Esophagus (tissue), 2 donors: ENCODE measurements around the gene NPRL2. TPM values are rescaled to one million over a fixed set of nuclear protein-coding genes. Genes with fewer than 3 reads are reported as not detected.
A peak's percentile ranks its signal among the peaks of the same experiment; 100 is the strongest.

Experiments used
- H3K27ac ChIP-seq, 2 donors: one replicate each; pipeline ENCODE4 v1.5.1; 2013; ENCODE audit warnings: low read depth in 2 of 2, mild to moderate bottlenecking in 2 of 2, inconsistent platforms in 1 of 2, low read length in 1 of 2, moderate library complexity in 1 of 2
- H3K27me3 ChIP-seq, 2 donors: one replicate each; pipeline ENCODE4 v1.6.1; 2013; ENCODE audit warnings: low read length in 2 of 2, control low read depth in 1 of 2, mild to moderate bottlenecking in 1 of 2; ENCODE audit not compliant: insufficient read depth in 2 of 2, control insufficient read depth in 1 of 2
- H3K36me3 ChIP-seq, 2 donors: one replicate each; pipeline ENCODE4 v1.6.1; 2013; ENCODE audit warnings: low read length in 1 of 2; ENCODE audit not compliant: control insufficient read depth in 2 of 2, insufficient read depth in 2 of 2
- H3K4me1 ChIP-seq, 2 donors: one replicate each; pipeline ENCODE4 v1.6.1; 2013; ENCODE audit warnings: low read length in 1 of 2; ENCODE audit not compliant: control insufficient read depth in 2 of 2, insufficient read depth in 2 of 2
- H3K4me3 ChIP-seq, 2 donors: one replicate each; pipeline ENCODE4 v1.5.1; 2013; ENCODE audit warnings: low read length in 2 of 2, mild to moderate bottlenecking in 2 of 2, low read depth in 1 of 2, moderate library complexity in 1 of 2
- H3K9me3 ChIP-seq, 2 donors: one replicate each; pipeline ENCODE4 v1.6.1; 2013; ENCODE audit warnings: mild to moderate bottlenecking in 2 of 2, low read depth in 1 of 2, low read length in 1 of 2, moderate library complexity in 1 of 2; ENCODE audit not compliant: control insufficient read depth in 2 of 2, insufficient read depth in 1 of 2
- WGBS, 2 donors: extraction: QIAGEN DNeasy Blood & Tissue Kit; methylation state at CpG; one replicate each; pipeline ENCODE4 v1.1.7; 2013; 5-methylcytosine and 5-hydroxymethylcytosine counted together
- polyA plus RNA-seq, 2 donors: library from polyadenylated mRNA; stranded (reverse); fragments of 200-250 nt; gene quantifications; one replicate each; pipeline ENCODE4 v1.2.3, GENCODE V29; 2013
- donor health status: healthy with polysubstance abuse.
- donor health status: Bipolar disorder and iron deficiency.

NPRL2 gene
- polyA plus RNA-seq, 2 donors = 14.9 to 16.4 TPM

- Histone ChIP-seq H3K36me3 (peaks cover 18 to 45% of the 10 kb centered on the region in 2 donors), H3K9me3 (no peaks in the 10 kb centered on the region), H3K4me1 (peaks cover 19 to 40% of the 10 kb centered on the region in 2 donors), H3K27ac (peak overlapping the region in 1 of 2 donors; percentile 38), H3K27me3 (no peaks in the 10 kb centered on the region), H3K4me3 (no peak overlapping the region)
- 81 to 86% methylated on average over 12 of the region's 12 CpGs for WGBS, 2 donors
Measured at GRCh38 chr3:50353245-50354004, 2.9 kb upstream of the NPRL2 start.

- Histone ChIP-seq H3K4me3 (no peak overlapping the region), H3K27ac (no peak overlapping the region), H3K4me1 (peaks cover 13 to 39% of the 10 kb centered on the region in 2 donors), H3K36me3 (peaks cover 20 to 47% of the 10 kb centered on the region in 2 donors), H3K27me3 (no peaks in the 10 kb centered on the region), H3K9me3 (no peaks in the 10 kb centered on the region)
- WGBS, 2 donors = 19 to 31% methylated on average over 2 of the region's 2 CpGs
Measured at GRCh38 chr3:50352781-50353180, 2.2 kb upstream of the NPRL2 start.

GRCh38 chr3:50351323-50351697, 735 bp upstream of the NPRL2 start:
- peak overlapping the region; percentile 68 to 71 for H3K4me3 ChIP-seq
- H3K27ac ChIP-seq = peak overlapping the region; percentile 88 to 95
- H3K27me3 ChIP-seq = no peaks in the 10 kb centered on the region
- peaks cover 4 to 27% of the 10 kb centered on the region in 2 donors for H3K4me1 ChIP-seq
- 38 to 40% methylated on average over 11 of the region's 11 CpGs for WGBS, 2 donors
- peaks cover 20 to 40% of the 10 kb centered on the region in 2 donors for H3K36me3 ChIP-seq
- no peaks in the 10 kb centered on the region for H3K9me3 ChIP-seq

DNA sequence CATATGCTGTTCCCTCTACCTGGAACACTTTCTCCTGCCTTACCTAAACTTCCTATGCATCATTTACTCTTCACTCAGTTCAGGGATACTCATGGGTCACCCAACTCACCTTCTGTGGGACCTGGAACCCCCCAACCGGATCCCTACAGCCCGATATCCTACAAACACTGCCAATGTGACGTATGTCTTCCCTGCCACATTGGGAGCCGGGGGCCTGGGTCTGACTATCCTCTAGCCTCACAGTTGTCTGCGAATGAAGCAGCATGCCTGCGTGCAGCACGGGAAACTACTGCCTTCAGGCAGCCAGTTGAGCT, 405 bp downstream of the NPRL2 start:
- WGBS, 2 donors = 3 to 7% methylated on average over 7 of the region's 7 CpGs
- Histone ChIP-seq H3K27me3 (no peaks in the 10 kb centered on the region), H3K36me3 (peaks cover 17 to 32% of the 10 kb centered on the region in 2 donors), H3K27ac (peak overlapping the region; percentile 88 to 95), H3K9me3 (no peaks in the 10 kb centered on the region), H3K4me1 (peaks cover 3 to 30% of the 10 kb centered on the region in 2 donors), H3K4me3 (peak overlapping the region; percentile 68 to 71)

DNA sequence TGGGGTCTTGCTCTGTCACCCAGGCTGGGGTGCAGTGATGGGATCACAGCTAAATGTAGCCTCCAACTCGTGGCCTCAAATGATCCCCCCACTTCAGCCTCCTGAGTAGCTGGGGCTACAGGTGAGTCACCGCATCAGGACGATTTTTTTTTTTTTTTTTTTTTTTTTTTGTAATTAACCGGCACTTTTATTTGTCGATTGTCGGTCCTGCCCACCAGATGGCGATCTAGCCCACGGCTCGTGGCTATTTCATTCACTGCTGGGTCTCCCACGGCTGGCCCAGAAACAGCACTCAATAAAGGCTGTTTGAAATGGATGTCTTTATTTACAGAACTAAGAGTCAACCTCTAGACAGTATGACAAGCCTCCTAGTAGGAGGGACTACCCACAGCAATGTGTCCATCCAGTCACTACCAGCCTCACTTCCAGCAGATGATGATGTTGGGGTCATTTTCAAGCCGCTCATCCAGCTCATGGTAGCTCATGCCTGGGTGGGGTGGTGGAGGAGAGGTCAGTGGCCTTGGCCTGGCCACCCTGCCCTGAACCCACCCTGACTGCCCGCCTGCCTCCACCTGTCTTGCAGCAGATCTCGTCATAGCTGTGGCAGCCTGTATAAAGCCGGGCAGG, 3.3 kb downstream of the NPRL2 start:
- Histone ChIP-seq H3K27me3 (no peaks in the 10 kb centered on the region), H3K4me3 (no peak overlapping the region), H3K36me3 (peaks cover 3 to 12% of the 10 kb centered on the region in 2 donors), H3K4me1 (peaks cover 4 to 33% of the 10 kb centered on the region in 2 donors), H3K27ac (peak overlapping the region in 1 of 2 donors; percentile 1), H3K9me3 (no peaks in the 10 kb centered on the region)
- 27% methylated on average over 14 of the region's 14 CpGs for WGBS, 2 donors

DNA sequence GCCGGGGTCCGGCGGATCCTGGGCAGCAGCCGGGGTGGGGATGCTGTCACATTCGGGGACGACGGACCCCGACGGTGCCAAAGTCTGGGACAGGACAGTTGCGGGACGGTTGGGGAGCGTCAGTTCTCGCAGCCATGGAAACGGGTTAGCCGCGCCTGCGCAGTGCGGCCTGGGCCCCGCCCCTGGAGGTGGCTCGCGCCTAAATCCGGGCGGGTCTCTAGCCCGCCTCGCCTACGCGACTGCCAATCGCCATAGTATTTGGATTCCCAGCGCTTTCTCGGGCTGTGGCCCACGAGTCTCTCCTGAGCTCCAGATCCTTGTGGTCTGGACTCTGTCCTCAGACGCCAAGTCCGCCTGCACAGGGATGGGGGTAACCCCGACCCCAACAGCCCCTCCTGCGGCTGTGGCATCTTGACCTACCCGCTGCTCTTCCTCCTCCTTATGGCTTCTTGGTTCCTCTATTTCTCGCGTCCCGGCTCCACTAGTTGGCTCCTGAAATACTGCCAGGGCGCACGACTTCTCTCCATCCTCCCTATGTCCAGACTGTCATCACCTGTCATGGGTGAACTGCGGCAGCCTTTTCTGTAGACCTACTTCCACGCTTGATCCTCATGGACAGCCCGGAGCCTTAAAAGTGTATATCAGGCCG, 4.9 kb downstream of the NPRL2 start, which contains the start of gene ZMYND10:
ZMYND10 (minus strand) TSS at position 147 of the 649 bp plus-strand sequence. CDS start 153 bp downstream, outside the sequence.
- H3K27ac ChIP-seq = peak within 1 kb of the TSS in 1 of 2 donors; percentile 6
- H3K4me1 ChIP-seq = peaks cover 11 to 32% of the 10 kb centered on the region in 2 donors
- peaks cover 3 to 12% of the 10 kb centered on the region in 2 donors for H3K36me3 ChIP-seq
- H3K27me3 ChIP-seq = no peaks in the 10 kb centered on the region
- no peaks in the 10 kb centered on the region for H3K9me3 ChIP-seq
- WGBS, 2 donors = 11 to 12% methylated on average over 42 to 45 of the region's 45 CpGs
- peak within 1 kb of the TSS; percentile 9 to 13 for H3K4me3 ChIP-seq

GRCh38 chr3:50345008-50345407, 5.6 kb downstream of the NPRL2 start:
- Histone ChIP-seq H3K4me1 (peaks cover 11 to 34% of the 10 kb centered on the region in 2 donors), H3K27ac (no peak overlapping the region), H3K9me3 (no peaks in the 10 kb centered on the region), H3K27me3 (no peaks in the 10 kb centered on the region), H3K36me3 (peaks cover 3 to 12% of the 10 kb centered on the region in 2 donors), H3K4me3 (no peak overlapping the region)
- 75 to 76% methylated on average over 8 of the region's 8 CpGs for WGBS, 2 donors

DNA sequence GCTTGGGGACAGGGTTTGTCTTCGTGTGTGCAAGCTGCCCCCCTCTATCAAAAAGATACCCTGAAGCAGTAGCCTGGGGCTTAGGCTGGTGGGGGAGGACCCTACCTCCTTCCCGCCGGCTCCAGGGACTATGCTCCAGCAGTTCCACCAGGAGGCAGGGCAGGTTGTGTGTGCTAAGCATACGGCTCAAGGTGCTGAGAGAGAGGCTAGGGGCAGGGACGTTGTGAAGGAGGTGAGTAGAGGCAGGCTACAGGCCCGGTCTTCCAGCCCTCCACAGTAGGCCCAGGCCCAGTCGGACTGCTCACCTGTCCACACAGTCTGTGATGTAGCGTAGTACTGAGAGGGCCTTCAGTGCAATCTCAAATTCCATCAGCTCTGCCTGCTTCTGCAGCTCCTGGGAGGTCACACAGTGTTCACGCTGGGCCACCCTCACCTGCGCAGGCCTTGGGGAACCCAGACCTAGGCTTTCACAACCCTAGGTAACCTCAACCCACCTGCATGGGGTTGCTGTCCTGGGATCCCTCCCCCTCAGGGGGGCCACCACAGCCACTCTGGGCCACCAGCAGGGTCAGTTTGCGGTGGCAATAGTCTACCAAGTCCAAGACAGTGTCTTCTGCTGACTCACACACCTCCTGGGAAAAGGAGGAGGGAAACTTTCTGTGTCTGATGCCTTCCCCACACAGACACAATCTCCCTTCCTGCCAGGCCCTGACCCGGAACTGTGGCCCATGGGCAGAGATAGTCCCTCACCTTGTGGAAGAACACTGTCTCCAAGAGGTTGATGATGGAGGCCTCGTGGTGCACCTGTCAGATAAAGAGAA, 7.6 kb downstream of the NPRL2 start:
- H3K4me3 ChIP-seq = no peak overlapping the region
- peaks cover 15 to 25% of the 10 kb centered on the region in 2 donors for H3K4me1 ChIP-seq
- no peaks in the 10 kb centered on the region for H3K27me3 ChIP-seq
- 86 to 89% methylated on average over 13 of the region's 13 CpGs for WGBS, 2 donors
- peaks cover 0 to 6% of the 10 kb centered on the region in 2 donors for H3K36me3 ChIP-seq
- no peaks in the 10 kb centered on the region for H3K9me3 ChIP-seq
- H3K27ac ChIP-seq = no peak overlapping the region
